Endodermal cell (in vitro differentiated cells): Measurements from ENCODE around the gene LCE5A. TPM values are rescaled to one million over a fixed set of nuclear protein-coding genes. Genes with fewer than 3 reads are reported as not detected.

Experiments
- DNase-seq: peaks from one replicate; pipeline ENCODE4 v3.0.0-alpha.2; 2017
- H3K27ac ChIP-seq: 2 replicates; pipeline ENCODE4 v1.5.1; 2013; ENCODE audit warnings: mild to moderate bottlenecking, low read depth, low read length, moderate library complexity
- H3K27me3 ChIP-seq: 2 replicates; pipeline ENCODE4 v1.6.1; 2013; ENCODE audit warnings: mild to moderate bottlenecking, low read length, moderate library complexity; ENCODE audit not compliant: insufficient read depth, control insufficient read depth, poor library complexity, severe bottlenecking
- H3K36me3 ChIP-seq: 2 replicates; pipeline ENCODE4 v1.7.0; 2013; ENCODE audit warnings: mild to moderate bottlenecking, low read length, moderate library complexity; ENCODE audit not compliant: control insufficient read depth, insufficient read depth
- H3K4me1 ChIP-seq: one replicate; pipeline ENCODE4 v1.7.0; 2013; ENCODE audit warnings: low read length; ENCODE audit not compliant: control insufficient read depth, insufficient read depth
- H3K4me3 ChIP-seq: 2 replicates; pipeline ENCODE4 v1.5.1; 2013; ENCODE audit warnings: mild to moderate bottlenecking, low read length, moderate library complexity
- H3K9ac ChIP-seq: 2 replicates; pipeline ENCODE4 v1.6.1; 2013; ENCODE audit warnings: mild to moderate bottlenecking, low read length, moderate library complexity; ENCODE audit not compliant: poor library complexity, severe bottlenecking; ENCODE audit errors: extremely low read depth
- H3K9me3 ChIP-seq: 2 replicates; pipeline ENCODE4 v1.6.1; 2013; ENCODE audit warnings: mild to moderate bottlenecking, low read length, moderate library complexity; ENCODE audit not compliant: control insufficient read depth
- H3K27ac Mint-ChIP-seq: 2 replicates; pipeline ENCODE4 v1.8.0; 2020; ENCODE audit warnings: mixed read lengths
- H3K27me3 Mint-ChIP-seq: 2 replicates; pipeline ENCODE4 v1.8.0; 2021; ENCODE audit warnings: mild to moderate bottlenecking, mixed read lengths; ENCODE audit not compliant: insufficient read depth
- H3K36me3 Mint-ChIP-seq: 2 replicates; pipeline ENCODE4 v1.8.0; 2020; ENCODE audit warnings: low read depth, mixed read lengths
- H3K4me1 Mint-ChIP-seq: 2 replicates; pipeline ENCODE4 v1.8.0; 2020; ENCODE audit warnings: mixed read lengths
- H3K4me3 Mint-ChIP-seq: 2 replicates; pipeline ENCODE4 v1.8.0; 2020; ENCODE audit warnings: mild to moderate bottlenecking, moderate library complexity, mixed read lengths
- H3K9me3 Mint-ChIP-seq: 2 replicates; pipeline ENCODE4 v1.8.0; 2020; ENCODE audit warnings: mild to moderate bottlenecking, mixed read lengths
- CTCF ChIP-seq: fragments of 200-600 bp; sonication (generic); conservative IDR thresholded peaks from 2 replicates; pipeline ENCODE4 v1.5.0; 2021; ENCODE audit warnings: antibody characterized with exemption, mild to moderate bottlenecking
- WGBS, 2 experiments: methylation state at CpG; one replicate each; pipeline versions ENCODE4 v1.1.5 to v1.1.7; 2013; ENCODE audit warnings: missing lambda C conversion rate in 2 of 2, mixed read lengths in 1 of 2; ENCODE audit not compliant: insufficient coverage in 1 of 2, insufficient read length in 1 of 2; 5-methylcytosine and 5-hydroxymethylcytosine counted together
- total RNA-seq, 2 donors: library from RNA; stranded (reverse); fragmentation: NEBNext Ultra II Directional in 1 of 2; extraction: Animal tissue kit (Norgen Biotek cat#: 25700) in 1 of 2; gene quantifications; 2 replicates in 1 of 2; 3 replicates in 1 of 2; pipeline ENCODE4 v1.2.1, GENCODE V29; 2021

The LCE5A gene
- total RNA-seq, 2 donors from 2014 or later, result not detected

GRCh38 chr1:152502496-152503180 lies 8.0 kb upstream of the LCE5A start:
- no peaks in the 10 kb centered on the region for H3K4me1 ChIP-seq
- no peaks in the 10 kb centered on the region for H3K27me3 ChIP-seq
- H3K27me3 Mint-ChIP-seq, result no peaks in the 10 kb centered on the region
- H3K27ac ChIP-seq, result no peak overlapping the region
- H3K9ac ChIP-seq, result no peak overlapping the region
- no peaks in the 10 kb centered on the region for H3K36me3 Mint-ChIP-seq
- 75% methylated on average over 5 to 6 of the region's 7 CpGs for WGBS, 2 experiments
- no peak for DNase-seq
- peaks cover 94% of the 10 kb centered on the region for H3K9me3 Mint-ChIP-seq
- TF ChIP-seq CTCF, result no peak
- no peaks in the 10 kb centered on the region for H3K36me3 ChIP-seq
- H3K9me3 ChIP-seq, result peaks cover 94% of the 10 kb centered on the region
- H3K4me1 Mint-ChIP-seq, result no peaks in the 10 kb centered on the region
- H3K4me3 ChIP-seq, result no peak overlapping the region
- H3K27ac Mint-ChIP-seq, result no peak overlapping the region
- H3K4me3 Mint-ChIP-seq, result no peak overlapping the region

- Histone ChIP-seq H3K27me3 (no peaks in the 10 kb centered on the region), H3K27ac (no peak overlapping the region), H3K9ac (no peak overlapping the region), H3K4me3 (no peak overlapping the region), H3K9me3 (peaks cover 88% of the 10 kb centered on the region), H3K4me1 (no peaks in the 10 kb centered on the region), H3K36me3 (no peaks in the 10 kb centered on the region)
- H3K27ac Mint-ChIP-seq, result no peak overlapping the region
- peaks cover 1% of the 10 kb centered on the region for H3K36me3 Mint-ChIP-seq
- no peaks in the 10 kb centered on the region for H3K27me3 Mint-ChIP-seq
- TF ChIP-seq CTCF, result no peak
- no peak for DNase-seq
- peaks cover 97% of the 10 kb centered on the region for H3K9me3 Mint-ChIP-seq
- no peak overlapping the region for H3K4me3 Mint-ChIP-seq
- no peaks in the 10 kb centered on the region for H3K4me1 Mint-ChIP-seq
- WGBS, 2 experiments, result 57 to 83% methylated on average over 1 to 2 of the region's 2 CpGs
These were observed 5.5 kb upstream of the LCE5A start for GRCh38 chr1:152505083-152505482.

GRCh38 chr1:152506899-152507498 lies 3.6 kb upstream of the LCE5A start:
- Mint-ChIP-seq H3K4me3 (no peak overlapping the region), H3K27ac (no peak overlapping the region), H3K4me1 (no peaks in the 10 kb centered on the region), H3K9me3 (peaks cover 95% of the 10 kb centered on the region), H3K27me3 (no peaks in the 10 kb centered on the region), H3K36me3 (peaks cover 1% of the 10 kb centered on the region)
- Histone ChIP-seq H3K9ac (no peak overlapping the region), H3K4me3 (no peak overlapping the region), H3K9me3 (peaks cover 81% of the 10 kb centered on the region), H3K27me3 (no peaks in the 10 kb centered on the region), H3K4me1 (no peaks in the 10 kb centered on the region), H3K27ac (no peak overlapping the region), H3K36me3 (no peaks in the 10 kb centered on the region)
- WGBS, 2 experiments, result 73% methylated on average over 1 of the region's 1 CpG
- no peak for DNase-seq
- no peak for TF ChIP-seq CTCF
